ENCODE data around the gene TMEM17.
"Not testable (repeated sequence)": the region's sequence is repeated elsewhere in the genome, so short reads cannot be mapped to it uniquely, and the experiment has no call there.

TMEM17 gene, protein sequence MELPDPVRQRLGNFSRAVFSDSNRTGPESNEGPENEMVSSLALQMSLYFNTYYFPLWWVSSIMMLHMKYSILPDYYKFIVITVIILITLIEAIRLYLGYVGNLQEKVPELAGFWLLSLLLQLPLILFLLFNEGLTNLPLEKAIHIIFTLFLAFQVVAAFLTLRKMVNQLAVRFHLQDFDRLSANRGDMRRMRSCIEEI

GRCh38 chr2:62505750-62506420 is at the start of gene TMEM17:
TSS of gene TMEM17 (minus strand) at chr2:62506195. CDS start at chr2:62506129, 66 bp downstream.
- no peak for DNase-seq (ENCODE audit: low read depth)

- no peak for DNase-seq (ENCODE audit: low read depth)
Observed at GRCh38 chr2:62554440-62554839, 48.4 kb upstream of the TMEM17 start.

- no peak for DNase-seq (ENCODE audit: low read depth)
Observed at GRCh38 chr2:62550461-62550860, 44.5 kb upstream of the TMEM17 start.

DNA sequence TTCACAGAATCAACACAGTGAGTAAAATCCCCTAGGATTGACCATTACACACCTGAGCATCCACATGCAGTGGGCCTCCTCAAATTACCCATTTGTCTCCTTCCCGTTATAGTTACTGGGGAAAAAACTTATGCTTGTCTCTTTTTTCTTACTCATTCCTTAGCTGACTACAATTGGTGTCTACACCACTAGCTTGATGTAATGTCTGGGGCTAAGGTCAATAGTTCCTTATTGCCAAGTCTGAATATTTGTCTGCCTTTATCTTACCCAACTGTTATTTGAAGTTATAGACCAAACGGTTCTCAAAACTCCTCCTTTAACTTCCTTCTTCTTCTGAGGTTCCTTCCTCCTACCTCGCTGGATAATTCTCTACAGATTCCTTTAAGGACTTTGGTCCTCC is 41.9 kb upstream of the TMEM17 start:
- DNase-seq (ENCODE audit: low read depth): no peak

DNA sequence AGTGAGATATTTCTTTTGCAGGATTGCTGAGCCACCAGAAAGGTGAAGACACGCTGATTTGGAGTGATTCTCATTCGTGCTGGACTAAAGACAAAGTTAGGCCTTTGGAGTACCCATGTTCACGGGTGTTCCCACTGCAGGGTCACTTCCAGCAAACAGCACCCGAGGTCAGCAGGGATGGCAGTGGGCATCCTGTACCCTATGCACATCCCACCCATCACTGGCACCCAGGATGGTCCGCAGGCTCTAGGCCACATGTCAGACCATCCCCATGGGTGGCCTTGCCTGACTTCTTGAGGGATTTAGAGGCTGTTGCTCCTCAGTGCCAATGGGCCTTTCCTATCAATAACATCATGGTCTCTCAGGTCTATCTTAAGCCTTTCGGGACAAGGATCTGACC is 39.3 kb upstream of the TMEM17 start:
- no peak for DNase-seq (ENCODE audit: low read depth)

DNA sequence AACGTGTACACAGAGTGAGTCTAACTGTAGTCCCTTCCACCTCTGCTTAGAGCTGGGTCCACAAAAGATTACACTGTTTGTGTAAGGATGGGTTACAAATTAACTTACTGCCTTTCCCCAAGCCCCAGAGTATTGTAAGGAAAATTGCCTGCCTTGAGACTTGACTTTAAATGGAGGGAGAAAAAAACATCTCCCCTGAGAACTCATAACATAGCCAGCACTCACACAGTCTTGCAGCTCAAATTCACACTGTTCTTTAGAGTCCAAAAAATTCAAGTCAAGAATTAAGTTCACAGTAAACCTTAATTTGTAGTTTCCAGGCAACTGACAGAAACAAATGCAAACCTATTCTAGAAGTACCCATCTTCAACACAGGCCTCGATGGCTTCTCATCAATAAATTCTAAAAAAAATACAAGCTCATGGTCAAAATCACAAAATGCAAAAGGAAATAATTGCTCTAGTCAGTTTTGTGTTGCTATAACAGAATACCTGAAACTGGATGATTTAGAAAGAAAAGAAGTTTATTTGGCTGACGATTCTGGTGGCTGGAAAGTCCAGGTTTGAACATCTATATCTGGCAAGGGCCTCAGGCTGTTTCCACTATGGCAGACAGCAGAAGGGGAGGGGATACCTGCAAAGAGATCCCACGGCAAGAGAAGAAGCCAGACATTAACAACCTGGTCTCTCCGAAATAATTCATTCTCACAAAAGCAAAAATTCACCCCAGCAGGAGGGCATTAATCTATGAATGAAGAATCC is 34.6 kb upstream of the TMEM17 start:
- no peak for DNase-seq (ENCODE audit: low read depth)

DNA sequence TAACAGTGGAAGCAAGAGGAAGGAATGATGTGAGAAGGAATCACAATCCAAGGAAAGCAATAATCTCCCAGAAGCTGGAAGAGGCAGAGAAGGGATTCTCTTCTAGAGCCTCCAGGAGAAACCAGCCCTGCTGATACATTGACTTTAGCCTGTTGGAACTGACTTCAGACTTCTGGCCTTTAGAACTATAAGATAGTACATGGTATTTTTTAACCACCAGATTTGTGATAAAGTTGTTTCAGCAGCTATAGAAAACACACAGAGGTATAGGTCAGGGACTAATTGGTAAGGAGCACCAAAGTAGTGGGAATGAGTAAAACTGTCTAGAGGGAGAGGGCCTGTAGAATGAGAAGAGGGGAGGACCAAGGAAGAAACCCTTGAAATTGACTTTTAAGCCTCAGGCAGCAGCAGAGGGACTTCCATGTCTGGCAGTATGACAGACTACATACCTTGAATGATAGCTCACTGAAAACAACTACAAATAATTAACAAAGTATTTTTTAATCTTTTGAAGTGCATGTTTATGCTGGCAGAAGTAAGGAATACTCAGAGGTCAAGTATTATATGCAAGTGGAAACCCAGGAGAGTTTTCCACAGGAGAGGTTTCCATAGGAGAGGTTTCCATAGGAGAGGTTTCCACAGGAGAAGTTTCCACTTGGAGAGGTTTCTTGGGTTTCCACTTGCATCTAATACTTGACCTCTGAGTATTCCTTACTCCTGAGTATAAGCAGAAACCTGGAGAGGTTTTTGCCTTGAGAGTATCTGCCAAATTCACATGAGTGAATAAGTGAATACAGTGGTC is 33.8 kb upstream of the TMEM17 start:
- DNase-seq (ENCODE audit: low read depth): no peak

GRCh38 chr2:62538756-62539155 is 32.8 kb upstream of the TMEM17 start:
- no peak for DNase-seq (ENCODE audit: low read depth)

GRCh38 chr2:62537814-62538213 is 31.8 kb upstream of the TMEM17 start:
- no peak for DNase-seq (ENCODE audit: low read depth)

DNA sequence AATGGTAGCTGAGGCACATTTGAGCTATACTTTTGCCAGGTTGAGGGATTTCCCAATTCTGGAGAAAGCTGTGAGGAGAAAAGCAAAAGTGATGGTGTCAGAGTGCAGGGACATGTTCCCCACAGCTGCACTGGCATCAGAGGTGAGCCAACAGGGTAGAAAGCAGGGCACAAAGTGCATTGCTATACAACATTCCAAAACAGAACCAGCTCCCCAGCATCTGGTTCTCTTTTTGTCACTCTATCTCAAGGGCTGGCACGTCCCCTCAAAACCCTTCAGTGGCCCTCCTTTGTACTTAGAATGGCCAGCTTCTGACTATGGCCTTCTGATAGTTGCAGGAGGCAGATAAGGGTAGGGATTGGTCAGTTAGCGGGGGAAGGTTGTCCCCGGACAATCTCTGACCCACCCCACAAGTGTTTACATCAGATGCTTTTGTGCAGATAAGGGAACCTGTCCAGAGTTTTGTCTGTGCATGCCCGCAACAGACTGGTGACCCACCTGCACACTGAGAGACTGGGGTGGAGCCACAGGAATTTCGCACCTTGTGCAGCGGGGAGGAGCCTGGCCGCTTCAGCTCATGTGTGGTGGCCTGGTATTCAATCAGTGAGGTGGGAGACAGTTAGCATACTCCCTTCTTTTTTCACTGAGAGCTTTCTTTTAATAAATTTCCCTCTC is 31.0 kb upstream of the TMEM17 start:
- DNase-seq (ENCODE audit: low read depth): no peak

GRCh38 chr2:62535521-62535920 is 29.5 kb upstream of the TMEM17 start:
- not testable (repeated sequence) for DNase-seq (ENCODE audit: low read depth)

DNA sequence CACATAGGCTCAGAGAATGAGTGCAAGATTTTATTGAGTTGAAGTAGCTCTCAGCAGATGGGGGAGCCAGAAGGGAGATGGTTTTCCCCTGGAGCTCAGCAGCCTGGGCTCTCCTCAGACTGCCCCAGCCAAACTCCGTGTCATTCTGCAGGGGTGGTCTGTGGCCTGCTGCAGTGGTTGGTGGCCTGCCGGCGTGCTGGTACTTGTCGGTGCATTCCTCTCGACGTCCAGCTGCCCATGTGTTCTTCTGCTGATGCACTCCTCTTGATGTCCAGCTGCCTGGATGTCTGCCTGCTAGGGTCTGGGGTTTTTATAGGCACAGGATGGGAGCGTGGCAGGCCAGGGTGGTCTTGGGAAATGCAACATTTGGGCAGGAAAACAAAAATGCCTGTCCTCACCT is 25.6 kb upstream of the TMEM17 start:
- DNase-seq (ENCODE audit: low read depth): no peak

- DNase-seq (ENCODE audit: low read depth): no peak
Observed at GRCh38 chr2:62529758-62530157, 23.8 kb upstream of the TMEM17 start.

- no peak for DNase-seq (ENCODE audit: low read depth)
Observed at GRCh38 chr2:62527478-62528210, 21.6 kb upstream of the TMEM17 start.

- no peak for DNase-seq (ENCODE audit: low read depth)
Observed at GRCh38 chr2:62526531-62527381, 20.8 kb upstream of the TMEM17 start.

DNA sequence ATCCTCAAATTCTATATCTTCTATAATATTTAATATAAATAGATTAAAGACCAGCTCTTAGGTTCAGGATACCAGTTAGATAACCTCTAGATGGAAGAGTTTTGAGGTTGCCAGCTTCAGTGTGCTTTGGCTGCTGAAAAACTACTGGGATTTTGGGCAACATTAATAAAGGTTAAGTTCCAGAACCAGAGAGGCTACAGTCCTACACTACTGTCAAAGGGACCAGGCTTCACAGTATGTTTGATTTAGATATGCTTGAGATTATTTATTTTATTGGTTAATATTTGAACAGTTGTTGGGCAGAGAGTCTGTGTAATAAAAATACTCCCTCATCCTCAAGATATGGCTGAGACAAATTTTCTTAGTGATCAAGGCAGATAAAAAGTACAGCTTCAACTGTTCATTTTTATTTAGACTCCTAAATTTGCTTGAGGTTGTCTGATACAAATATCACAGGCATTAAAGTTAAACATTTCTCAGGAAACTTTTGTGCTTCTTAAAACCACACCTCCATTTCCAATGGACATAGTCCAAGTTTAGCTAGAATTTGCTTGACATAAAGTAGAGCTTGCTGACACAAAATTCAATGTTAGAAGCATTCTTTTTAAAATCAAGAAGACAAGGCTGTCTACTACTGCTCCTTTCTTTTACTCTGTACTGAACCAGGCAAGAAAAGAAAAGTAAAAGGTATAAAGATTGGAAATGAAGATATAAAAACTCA is 19.7 kb upstream of the TMEM17 start:
- no peak for DNase-seq (ENCODE audit: low read depth)

GRCh38 chr2:62524293-62524941 is 18.4 kb upstream of the TMEM17 start:
- DNase-seq (ENCODE audit: low read depth): no peak

GRCh38 chr2:62521061-62521460 is 15.1 kb upstream of the TMEM17 start:
- DNase-seq (ENCODE audit: low read depth): not testable (repeated sequence)

- no peak for DNase-seq (ENCODE audit: low read depth)
Observed at GRCh38 chr2:62512384-62512783, 6.4 kb upstream of the TMEM17 start.

Measured in stimulated activated CD8-positive, alpha-beta memory T cell treated with anti-CD3 and anti-CD28 coated beads, Interleukin-15, amount 100 ng/mL, for 1 hour (primary cell).